ENCODE data around the gene SESN1.

Gene SESN1

DNA sequence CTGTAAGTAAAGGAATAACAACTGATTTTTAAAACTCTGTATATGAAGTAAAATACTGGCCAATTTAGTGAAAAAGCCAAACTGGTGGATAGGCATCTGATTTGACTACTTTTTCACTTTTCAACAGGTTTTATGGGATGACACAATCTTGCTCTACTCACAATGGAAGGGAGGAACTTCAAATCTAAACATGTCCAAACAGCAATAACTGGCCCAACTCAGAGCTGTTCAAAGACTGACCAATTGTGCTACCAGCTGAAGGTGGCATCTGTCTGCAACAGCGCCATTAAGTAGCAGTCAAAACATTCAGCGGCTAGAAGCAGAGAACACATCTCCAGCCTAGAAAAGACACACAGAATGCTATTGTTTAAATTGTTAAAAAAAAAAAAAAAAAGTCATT lies 44.6 kb downstream of the SESN1 start:
- H3K4me3 ChIP-seq (ENCODE audit: low read depth, low read length) = no peak overlapping the region
- no peak overlapping the region for H3K4me2 ChIP-seq (ENCODE audit: low read length)
- no peaks in the 10 kb centered on the region for H3K36me3 ChIP-seq (ENCODE audit: control insufficient read depth, insufficient read depth, low read length)
- no peaks in the 10 kb centered on the region for H3K27me3 ChIP-seq (ENCODE audit: control insufficient read depth, insufficient read depth, low read length)
- no peaks in the 10 kb centered on the region for H3K9me3 ChIP-seq (ENCODE audit: control insufficient read depth, low read length)
- TF ChIP-seq, protein P1, sequence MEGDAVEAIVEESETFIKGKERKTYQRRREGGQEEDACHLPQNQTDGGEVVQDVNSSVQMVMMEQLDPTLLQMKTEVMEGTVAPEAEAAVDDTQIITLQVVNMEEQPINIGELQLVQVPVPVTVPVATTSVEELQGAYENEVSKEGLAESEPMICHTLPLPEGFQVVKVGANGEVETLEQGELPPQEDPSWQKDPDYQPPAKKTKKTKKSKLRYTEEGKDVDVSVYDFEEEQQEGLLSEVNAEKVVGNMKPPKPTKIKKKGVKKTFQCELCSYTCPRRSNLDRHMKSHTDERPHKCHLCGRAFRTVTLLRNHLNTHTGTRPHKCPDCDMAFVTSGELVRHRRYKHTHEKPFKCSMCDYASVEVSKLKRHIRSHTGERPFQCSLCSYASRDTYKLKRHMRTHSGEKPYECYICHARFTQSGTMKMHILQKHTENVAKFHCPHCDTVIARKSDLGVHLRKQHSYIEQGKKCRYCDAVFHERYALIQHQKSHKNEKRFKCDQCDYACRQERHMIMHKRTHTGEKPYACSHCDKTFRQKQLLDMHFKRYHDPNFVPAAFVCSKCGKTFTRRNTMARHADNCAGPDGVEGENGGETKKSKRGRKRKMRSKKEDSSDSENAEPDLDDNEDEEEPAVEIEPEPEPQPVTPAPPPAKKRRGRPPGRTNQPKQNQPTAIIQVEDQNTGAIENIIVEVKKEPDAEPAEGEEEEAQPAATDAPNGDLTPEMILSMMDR (IDR thresholded peaks at IDR 0.05) = no peak
- no peak overlapping the region for H3K27ac ChIP-seq
- H3K4me1 ChIP-seq = peaks cover 18% of the 10 kb centered on the region
- H3K9ac ChIP-seq = no peak overlapping the region
- H3K79me2 ChIP-seq = peaks cover 36% of the 10 kb centered on the region
- no peak overlapping the region for H2AFZ ChIP-seq

DNA sequence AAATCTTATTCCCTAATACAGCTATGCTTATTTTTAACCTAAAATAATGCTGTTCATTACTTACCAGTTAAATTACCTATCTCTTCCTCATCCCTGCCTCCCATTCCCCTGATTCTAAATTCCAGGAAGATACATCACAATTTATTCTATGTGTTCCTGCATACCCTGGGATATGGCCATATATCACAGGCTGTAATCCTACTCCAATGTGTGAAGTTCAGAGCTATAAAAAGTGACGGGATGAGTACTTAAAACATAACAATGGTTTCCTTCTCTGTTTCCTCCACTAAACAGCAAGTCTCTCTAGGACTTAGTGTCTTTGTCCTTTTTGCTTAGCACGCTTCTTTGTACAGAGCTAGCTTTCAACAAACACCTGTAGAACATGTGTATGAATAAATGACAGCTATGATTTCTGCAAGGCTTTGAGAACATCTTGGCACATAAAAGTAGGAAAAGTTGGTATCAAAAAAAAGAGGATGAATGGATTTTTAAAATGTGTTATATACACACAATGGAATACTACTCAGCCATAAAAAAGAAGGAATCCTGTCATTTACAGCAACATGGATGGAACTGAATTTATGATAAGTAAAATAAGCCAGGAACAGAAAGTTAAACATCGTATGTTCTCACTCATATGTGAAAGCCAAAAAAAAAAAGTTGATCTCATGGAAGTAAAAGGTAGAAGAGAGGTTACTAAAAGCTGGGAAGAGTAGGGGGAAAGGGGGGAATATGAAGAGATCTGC lies 45.8 kb downstream of the SESN1 start:
- no peak overlapping the region for H3K4me2 ChIP-seq (ENCODE audit: low read length)
- H3K4me1 ChIP-seq = peaks cover 18% of the 10 kb centered on the region
- H3K27me3 ChIP-seq (ENCODE audit: control insufficient read depth, insufficient read depth, low read length) = no peaks in the 10 kb centered on the region
- H3K4me3 ChIP-seq (ENCODE audit: low read depth, low read length) = no peak overlapping the region
- H3K9ac ChIP-seq = no peak overlapping the region
- H3K9me3 ChIP-seq (ENCODE audit: control insufficient read depth, low read length) = no peaks in the 10 kb centered on the region
- H2AFZ ChIP-seq = no peak overlapping the region
- H3K36me3 ChIP-seq (ENCODE audit: control insufficient read depth, insufficient read depth, low read length) = no peaks in the 10 kb centered on the region
- H3K79me2 ChIP-seq = peaks cover 32% of the 10 kb centered on the region
- peak overlapping the region; percentile 15 for H3K27ac ChIP-seq
- TF ChIP-seq, protein P1 (IDR thresholded peaks at IDR 0.05) = no peak

DNA sequence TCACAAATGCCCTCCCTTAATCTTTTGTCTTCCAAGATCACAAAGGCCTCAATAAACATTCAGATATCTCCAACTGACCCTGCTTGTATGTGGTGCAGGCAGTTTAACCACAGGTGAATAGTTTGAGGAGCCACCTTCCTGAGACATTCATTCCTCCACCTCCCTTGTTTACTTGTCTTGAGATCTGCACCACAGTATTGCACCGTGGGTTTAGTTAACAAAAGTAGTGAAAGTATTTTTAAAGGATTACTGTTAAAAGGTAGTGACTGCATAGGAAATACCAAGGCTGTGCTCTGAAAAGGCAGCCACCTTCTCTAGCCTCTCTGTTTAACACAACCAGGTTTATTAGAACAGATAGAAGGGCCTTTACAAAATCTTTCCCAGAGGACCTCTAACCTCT lies 46.5 kb downstream of the SESN1 start:
- Histone ChIP-seq H3K9ac (no peak overlapping the region), H3K9me3 (ENCODE audit: control insufficient read depth, low read length) (no peaks in the 10 kb centered on the region), H3K79me2 (peaks cover 32% of the 10 kb centered on the region), H3K27me3 (ENCODE audit: control insufficient read depth, insufficient read depth, low read length) (no peaks in the 10 kb centered on the region), H3K4me1 (peaks cover 14% of the 10 kb centered on the region), H3K4me2 (ENCODE audit: low read length) (peak overlapping the region; percentile 13), H3K4me3 (ENCODE audit: low read depth, low read length) (no peak overlapping the region), H2AFZ (peak overlapping the region; percentile 28), H3K36me3 (ENCODE audit: control insufficient read depth, insufficient read depth, low read length) (no peaks in the 10 kb centered on the region), H3K27ac (peak overlapping the region; percentile 15)
- TF ChIP-seq, protein P1 (IDR thresholded peaks at IDR 0.05) = no peak

DNA sequence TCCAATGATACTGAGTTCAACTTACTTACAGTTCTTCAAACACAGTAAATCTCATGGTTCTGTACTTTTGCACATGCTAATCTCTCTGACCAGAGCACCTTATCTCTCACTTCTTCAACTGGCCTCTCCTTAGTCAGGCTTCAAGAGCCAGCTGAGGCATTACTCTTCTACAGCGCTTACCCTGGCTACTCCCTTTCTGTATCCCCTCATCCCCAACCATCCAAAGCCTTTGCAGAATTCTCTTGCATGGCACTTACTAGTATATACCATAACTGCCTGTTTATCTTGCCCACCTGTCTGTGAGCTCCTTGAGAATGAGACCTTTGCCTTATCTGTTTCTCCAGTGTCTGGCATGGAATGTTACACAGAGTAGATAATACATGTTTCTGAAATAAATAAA lies 49.2 kb downstream of the SESN1 start:
- H3K36me3 ChIP-seq (ENCODE audit: control insufficient read depth, insufficient read depth, low read length) = no peaks in the 10 kb centered on the region
- H3K9me3 ChIP-seq (ENCODE audit: control insufficient read depth, low read length) = no peaks in the 10 kb centered on the region
- H3K9ac ChIP-seq = no peak overlapping the region
- peaks cover 23% of the 10 kb centered on the region for H3K79me2 ChIP-seq
- no peak overlapping the region for H3K27ac ChIP-seq
- H3K4me2 ChIP-seq (ENCODE audit: low read length) = no peak overlapping the region
- H3K4me1 ChIP-seq = peaks cover 3% of the 10 kb centered on the region
- H2AFZ ChIP-seq = no peak overlapping the region
- no peaks in the 10 kb centered on the region for H3K27me3 ChIP-seq (ENCODE audit: control insufficient read depth, insufficient read depth, low read length)
- no peak overlapping the region for H3K4me3 ChIP-seq (ENCODE audit: low read depth, low read length)
- TF ChIP-seq, protein P1 (IDR thresholded peaks at IDR 0.05) = no peak

DNA sequence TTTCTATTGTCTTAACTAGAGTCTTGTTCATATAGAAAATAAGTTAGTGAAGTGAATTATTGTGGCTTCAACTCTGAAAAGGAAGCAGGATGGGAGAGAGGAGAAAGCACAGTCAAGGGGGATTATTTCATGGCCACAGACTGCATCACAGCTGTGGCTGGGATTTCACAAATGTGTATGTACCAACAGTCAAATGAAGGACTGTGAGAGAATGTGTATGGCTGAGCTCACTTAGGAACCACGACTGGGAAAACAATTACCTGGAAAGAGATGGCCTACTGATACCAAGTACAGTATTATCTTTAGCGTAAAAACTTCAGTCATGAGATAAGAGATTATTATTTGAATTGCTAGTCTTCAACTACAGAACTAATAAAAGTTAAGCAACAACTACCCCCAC lies 54.9 kb downstream of the SESN1 start:
- peak overlapping the region; percentile 2 for H2AFZ ChIP-seq
- peak overlapping the region; percentile 3 for H3K4me2 ChIP-seq (ENCODE audit: low read length)
- peaks cover 43% of the 10 kb centered on the region for H3K79me2 ChIP-seq
- H3K4me1 ChIP-seq = no peaks in the 10 kb centered on the region
- H3K36me3 ChIP-seq (ENCODE audit: control insufficient read depth, insufficient read depth, low read length) = no peaks in the 10 kb centered on the region
- no peak overlapping the region for H3K9ac ChIP-seq
- no peak overlapping the region for H3K4me3 ChIP-seq (ENCODE audit: low read depth, low read length)
- no peaks in the 10 kb centered on the region for H3K9me3 ChIP-seq (ENCODE audit: control insufficient read depth, low read length)
- TF ChIP-seq, protein P1 (IDR thresholded peaks at IDR 0.05) = no peak
- H3K27ac ChIP-seq = peak overlapping the region; percentile 39
- H3K27me3 ChIP-seq (ENCODE audit: control insufficient read depth, insufficient read depth, low read length) = no peaks in the 10 kb centered on the region

Measured in parathyroid adenoma (tissue), 2 donors.